HCT116 (cell line): Measurements from ENCODE around the gene PI4K2A. TPM values are rescaled to one million over a fixed set of nuclear protein-coding genes. Genes with fewer than 3 reads are reported as not detected.

Experiments used
- ATAC-seq: fragments of 200-7000 bp; cut with Tn5 transposase; 2 replicates; pipeline ENCODE4 v1.9.1; 2020; ENCODE audit warnings: mild to moderate bottlenecking, moderate library complexity
- BruUV-seq: library from RNA; stranded (reverse); fragments of 400-500 nt; replicated peaks from 2 replicates; lab custom pipeline; 2021; lab: Mats Ljungman, UMichigan
- CTCF ChIA-PET: fragments of 300-600 bp; sonication (Branson Sonifier 250); formaldehyde crosslinking; loops from one replicate; lab custom pipeline; 2021; ENCODE audit warnings: antibody characterized with exemption; lab: Charles Lee
- POLR2A ChIA-PET: fragments of 300-600, 350-600 bp; sonication (Branson Sonifier 250); formaldehyde crosslinking; loops from one replicate; lab custom pipeline; 2021; ENCODE audit warnings: antibody characterized with exemption; lab: Charles Lee
- RAD21 ChIA-PET, 2 experiments: fragments of 300-600 bp; sonication (Branson Sonifier 250); formaldehyde crosslinking; loops; one replicate each; lab custom pipeline; 2023; ENCODE audit warnings: low total read pairs in 2 of 2; ENCODE audit not compliant: uncharacterized antibody in 2 of 2, unreplicated experiment in 2 of 2, low non-redundant PET in 1 of 2; lab: Charles Lee
- DNase-seq: peaks from one replicate; pipeline ENCODE4 v3.0.0-alpha.2; 2010; ENCODE audit warnings: low read depth, low spot score
- H2AFZ ChIP-seq: fragments of 200-600 bp; shearing (Covaris generic), sonication (generic); 2 replicates; pipeline ENCODE4 v1.6.1; 2017; ENCODE audit warnings: low read depth, mixed run types, mixed read lengths, antibody characterized with exemption, low read length; ENCODE audit not compliant: poor library complexity, severe bottlenecking
- H3K27ac ChIP-seq: 2 replicates; pipeline ENCODE4 v1.5.1; 2012; ENCODE audit warnings: low read depth, low read length
- H3K27me3 ChIP-seq: fragments of 200-600 bp; sonication (generic); 2 replicates; pipeline ENCODE4 v1.6.1; 2016; ENCODE audit warnings: mixed run types, low read length, mixed read lengths; ENCODE audit not compliant: insufficient read depth
- H3K36me3 ChIP-seq, 2 experiments: fragments of 200-500 bp in 1 of 2; fragments of 200-600 bp in 1 of 2; sonication (Bioruptor generic) in 1 of 2; sonication (generic) in 1 of 2; 2 replicates each; pipeline versions ENCODE4 v1.5.1 to v1.6.1; 2014 to 2016; ENCODE audit warnings: low read length in 2 of 2, inconsistent platforms in 1 of 2, mixed read lengths in 1 of 2, mixed run types in 1 of 2; ENCODE audit not compliant: insufficient read depth in 2 of 2, control insufficient read depth in 1 of 2
- H3K4me1 ChIP-seq, 2 experiments: fragments of 200-600 bp in 1 of 2; sonication (generic) in 1 of 2; 2 replicates each; pipeline versions ENCODE4 v1.5.1 to v1.6.1; 2012 to 2017; ENCODE audit warnings: low read length in 2 of 2, inconsistent platforms in 1 of 2, mild to moderate bottlenecking in 1 of 2, mixed read lengths in 1 of 2, mixed run types in 1 of 2, moderate library complexity in 1 of 2; ENCODE audit not compliant: insufficient read depth in 2 of 2, control insufficient read depth in 1 of 2
- H3K4me2 ChIP-seq: fragments of 200-600 bp; sonication (generic); 2 replicates; pipeline ENCODE4 v1.6.1; 2017; ENCODE audit warnings: mixed run types, low read length, mixed read lengths
- H3K4me3 ChIP-seq, 2 experiments: fragments of 200-600 bp in 1 of 2; sonication (generic) in 1 of 2; replicated peaks in 1 of 2; 2 replicates each; pipeline ENCODE4 v1.5.1; 2011 to 2016; ENCODE audit warnings: low read length in 2 of 2, control low read depth in 1 of 2, low read depth in 1 of 2, mild to moderate bottlenecking in 1 of 2, mixed read lengths in 1 of 2, mixed run types in 1 of 2
- H3K79me2 ChIP-seq: fragments of 200-600 bp; sonication (generic); 2 replicates; pipeline ENCODE4 v1.6.1; 2017; ENCODE audit warnings: mild to moderate bottlenecking, mixed run types, low read length, moderate library complexity, mixed read lengths; ENCODE audit not compliant: insufficient read depth
- H3K9ac ChIP-seq: fragments of 200-600 bp; sonication (generic); 2 replicates; pipeline ENCODE4 v1.6.1; 2016; ENCODE audit warnings: low read length, mixed read lengths
- H3K9me2 ChIP-seq: fragments of 200-600 bp; sonication (generic), shearing (Covaris generic); 2 replicates; pipeline ENCODE4 v1.6.1; 2017; ENCODE audit warnings: mixed run types, mild to moderate bottlenecking, moderate library complexity; ENCODE audit not compliant: insufficient read depth
- H3K9me3 ChIP-seq, 2 experiments: fragments of 200-500 bp in 1 of 2; fragments of 200-600 bp in 1 of 2; sonication (Bioruptor generic) in 1 of 2; sonication (generic) in 1 of 2; 2 replicates each; pipeline ENCODE4 v1.6.1; 2014 to 2017; ENCODE audit warnings: low read length in 2 of 2, mixed read lengths in 2 of 2, inconsistent platforms in 1 of 2, low read depth in 1 of 2, mild to moderate bottlenecking in 1 of 2, mixed run types in 1 of 2, moderate library complexity in 1 of 2; ENCODE audit not compliant: control insufficient read depth in 1 of 2, insufficient read depth in 1 of 2
- H4K20me1 ChIP-seq: fragments of 200-600 bp; sonication (generic), shearing (Covaris generic); 2 replicates; pipeline ENCODE4 v1.6.1; 2017; ENCODE audit warnings: mixed run types, mild to moderate bottlenecking, moderate library complexity; ENCODE audit not compliant: insufficient read depth
- CBX3 ChIP-seq: IDR thresholded peaks from 2 replicates; pipeline ENCODE4 v1.6.1; 2012; ENCODE audit warnings: low read depth
- CTCF ChIP-seq, 3 experiments: fragments of 200-600 bp in 1 of 3; sonication (generic) in 1 of 3; IDR thresholded peaks in 2 of 3; conservative IDR thresholded peaks in 1 of 3; 2 replicates each; pipeline ENCODE4 v1.5.1; 2012 to 2017; ENCODE audit warnings: low read depth in 2 of 3, low read length in 2 of 3, antibody characterized with exemption in 1 of 3, borderline replicate concordance in 1 of 3, control low read depth in 1 of 3, mild to moderate bottlenecking in 1 of 3, mixed read lengths in 1 of 3, mixed run types in 1 of 3, moderate library complexity in 1 of 3; ENCODE audit not compliant: insufficient read depth in 1 of 3
- ZBTB33 ChIP-seq: IDR thresholded peaks from 2 replicates; pipeline ENCODE4 v1.6.1; 2011; ENCODE audit warnings: mild to moderate bottlenecking, low read length, moderate library complexity; ENCODE audit not compliant: insufficient replicate concordance; ENCODE audit errors: extremely low read depth
- ZFX ChIP-seq: fragments of 450-650 bp; IDR thresholded peaks from 2 replicates; pipeline ENCODE4 v1.6.1; 2017
- intact Hi-C: fragments of 100-400 bp; cut with micrococcal nuclease; formaldehyde crosslinking; loops from 2 replicates; pipeline ENCODE4 v1.10.0; 2022
- total RNA-seq: library from RNA; stranded (reverse); gene quantifications from one replicate; pipeline ENCODE4 v1.2.1, GENCODE V29; 2021; ENCODE audit not compliant: unreplicated experiment
- TF ChIP-seq, protein P1 (sequence below): IDR thresholded peaks from 2 replicates; pipeline ENCODE4 v1.6.1; 2012

Gene PI4K2A
- total RNA-seq, 1 experiment from 2014 or later = 20.0 TPM

GRCh38 chr10:97689559-97690020 lies 49.1 kb downstream of the PI4K2A start:
- Histone ChIP-seq H3K4me3 (no peak overlapping the region), H3K9ac (no peak overlapping the region)

More at GRCh38 chr10:97689559-97690020, 49.1 kb downstream of the PI4K2A start:
- BruUV-seq = no TSS peak
- Histone ChIP-seq H3K4me1 (peaks cover 36 to 54% of the 10 kb centered on the region in 2 experiments), H3K27me3 (no peaks in the 10 kb centered on the region), H3K27ac (no peak overlapping the region), H3K9me3 (no peaks in the 10 kb centered on the region), H2AFZ (peak overlapping the region; percentile 49), H3K4me2 (peak overlapping the region; percentile 32), H3K9me2 (no peaks in the 10 kb centered on the region), H4K20me1 (no peaks in the 10 kb centered on the region), H3K79me2 (peaks cover 22% of the 10 kb centered on the region), H3K36me3 (no peaks in the 10 kb centered on the region)
- peak; percentile 8; the same call in 1 of the 2 replicates for ATAC-seq
- TF ChIP-seq CBX3 = 0 out of 2 replicates have a peak, but pooled peaks have one; percentile 46
- TF ChIP-seq, protein P1, sequence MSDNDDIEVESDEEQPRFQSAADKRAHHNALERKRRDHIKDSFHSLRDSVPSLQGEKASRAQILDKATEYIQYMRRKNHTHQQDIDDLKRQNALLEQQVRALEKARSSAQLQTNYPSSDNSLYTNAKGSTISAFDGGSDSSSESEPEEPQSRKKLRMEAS = peak; percentile 77
- 0 out of 2 replicates have a peak, but pooled peaks have one; percentile 6 for TF ChIP-seq ZFX
- TF ChIP-seq CTCF (IDR thresholded peaks at IDR 0.05 in 2 of 3, conservative IDR thresholded peaks at IDR 0.05 in 1 of 3; ENCODE audit: borderline replicate concordance in 1 of 3, insufficient read depth in 1 of 3, low read depth in 2 of 3, low read length in 2 of 3) = no peak
- TF ChIP-seq ZBTB33 = no peak
- intact Hi-C loops = no loop called here
- CTCF ChIA-PET = interaction anchor here (5.0 kb wide), 1 partner anchor 13 kb away, joined by 23 read pairs; no protein-coding TSS in a partner anchor
- DNase-seq = peak; percentile 59
- RAD21 ChIA-PET = interaction anchor here in 1 of 2 experiments (0.9 kb wide), 1 partner anchor 12 kb away, joined by 3 read pairs; no protein-coding TSS in a partner anchor
- POLR2A ChIA-PET = interaction anchor here (0.6 kb wide), 1 partner anchor 29 kb away, joined by 3 read pairs; no protein-coding TSS in a partner anchor
